Pancreas (tissue), 10 donors: ENCODE data around the gene RGL1. TPM values are rescaled to one million over a fixed set of nuclear protein-coding genes. Genes with fewer than 3 reads are reported as not detected.

Source experiments
- ATAC-seq, 4 donors: fragments of 200-7000 bp; cut with Tn5 transposase; one replicate each; pipeline versions ENCODE4 v1.8.0 to v1.9.1; 2020; ENCODE audit warnings: mild to moderate bottlenecking in 4 of 4, moderate library complexity in 4 of 4
- DNase-seq, 6 donors: peaks; one replicate each; pipeline ENCODE4 v3.0.0-alpha.2; 2020
- FAIRE-seq: peaks from 2 replicates; lab custom pipeline; 2012; peaks lifted over from hg19 to GRCh38; lab: Jason Lieb, UNC
- H3K27ac ChIP-seq, 4 donors: fragments of 200-600 bp; sonication (generic); 1 replicate in 3 of 4; 2 replicates in 1 of 4; pipeline versions ENCODE4 v1.5.0 to v1.8.0; 2020
- H3K27me3 ChIP-seq, 4 donors: fragments of 200-600 bp; one replicate each; pipeline ENCODE4 v1.8.0; 2021
- H3K36me3 ChIP-seq, 3 donors: fragments of 200-600 bp; sonication (generic) in 1 of 3; one replicate each; pipeline versions ENCODE4 v1.5.0 to v1.8.0; 2020 to 2021
- H3K4me1 ChIP-seq, 3 donors: fragments of 200-600 bp; one replicate each; pipeline ENCODE4 v1.8.0; 2021
- H3K4me3 ChIP-seq, 4 donors: fragments of 200-600 bp; sonication (generic) in 2 of 4; one replicate each; pipeline versions ENCODE4 v1.5.0 to v1.8.0; 2020 to 2021
- H3K9me3 ChIP-seq, 4 donors: fragments of 200-600 bp; one replicate each; pipeline ENCODE4 v1.8.0; 2021
- WGBS, 2 donors: extraction: QIAGEN DNeasy Blood & Tissue Kit; methylation state at CpG; one replicate each; pipeline ENCODE4 v1.1.7; 2013; 5-methylcytosine and 5-hydroxymethylcytosine counted together
- intact Hi-C, 3 donors: fragments of 100-400 bp; cut with DNase I; formaldehyde crosslinking; loops; one replicate each; pipeline versions ENCODE4 v1.11.1 to v1.14.2; 2022
- polyA plus RNA-seq, 2 donors: library from polyadenylated mRNA; stranded (reverse); fragments of 200-250 nt; gene quantifications; one replicate each; pipeline ENCODE4 v1.2.3, GENCODE V29; 2013
- total RNA-seq, 6 donors: library from RNA; stranded (reverse); fragmentation: NEBNext Ultra II Directional in 4 of 6; extraction: Animal tissue kit (Norgen Biotek cat#: 25700) in 4 of 6; gene quantifications; one replicate each; pipeline versions ENCODE4 v1.2.1 to v1.2.4, GENCODE V29; 2021 to 2023
- TF ChIP-seq, protein P1 (sequence below), 4 donors: fragments of 200-600 bp; sonication (generic) in 3 of 4; IDR thresholded peaks; one replicate each; pipeline versions ENCODE4 v1.5.0 to v1.8.0; 2021; ENCODE audit warnings: antibody characterized with exemption in 4 of 4
- donor health status: healthy with polysubstance abuse.
- donor health status: DM: no; HTN: no; CAD: no; lungs with moderate emphysema.
- donor health status: DM: no; HTN: no; CAD: no.
- donor health status: control.
- donor health status: control.
- donor health status: Bipolar disorder and iron deficiency.
- donor health status: DM: yes; HTN: yes; CAD: no.
- donor health status: DM: no; HTN: no; CAD: no.
- donor health status: DM: no; HTN: no; CAD: no.
- donor health status: DM: yes; HTN: yes; CAD: no.

The RGL1 gene
- total and polyA plus RNA-seq, 8 donors = 2.8 to 9.1 (median 5.0) TPM

- no peaks in the 10 kb centered on the region for H3K9me3 ChIP-seq
- no peaks in the 10 kb centered on the region for H3K27me3 ChIP-seq
- TF ChIP-seq, protein P1, sequence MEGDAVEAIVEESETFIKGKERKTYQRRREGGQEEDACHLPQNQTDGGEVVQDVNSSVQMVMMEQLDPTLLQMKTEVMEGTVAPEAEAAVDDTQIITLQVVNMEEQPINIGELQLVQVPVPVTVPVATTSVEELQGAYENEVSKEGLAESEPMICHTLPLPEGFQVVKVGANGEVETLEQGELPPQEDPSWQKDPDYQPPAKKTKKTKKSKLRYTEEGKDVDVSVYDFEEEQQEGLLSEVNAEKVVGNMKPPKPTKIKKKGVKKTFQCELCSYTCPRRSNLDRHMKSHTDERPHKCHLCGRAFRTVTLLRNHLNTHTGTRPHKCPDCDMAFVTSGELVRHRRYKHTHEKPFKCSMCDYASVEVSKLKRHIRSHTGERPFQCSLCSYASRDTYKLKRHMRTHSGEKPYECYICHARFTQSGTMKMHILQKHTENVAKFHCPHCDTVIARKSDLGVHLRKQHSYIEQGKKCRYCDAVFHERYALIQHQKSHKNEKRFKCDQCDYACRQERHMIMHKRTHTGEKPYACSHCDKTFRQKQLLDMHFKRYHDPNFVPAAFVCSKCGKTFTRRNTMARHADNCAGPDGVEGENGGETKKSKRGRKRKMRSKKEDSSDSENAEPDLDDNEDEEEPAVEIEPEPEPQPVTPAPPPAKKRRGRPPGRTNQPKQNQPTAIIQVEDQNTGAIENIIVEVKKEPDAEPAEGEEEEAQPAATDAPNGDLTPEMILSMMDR (IDR thresholded peaks at IDR 0.05) = no peak
- 88 to 91% methylated on average over 3 of the region's 3 CpGs for WGBS, 2 donors
- ATAC-seq (no peak), DNase-seq (no peak), FAIRE-seq (no peak)
- intact Hi-C loops = no loop called here
- no peaks in the 10 kb centered on the region for H3K4me1 ChIP-seq
- H3K4me3 ChIP-seq = no peak overlapping the region
- no peak overlapping the region for H3K27ac ChIP-seq
- H3K36me3 ChIP-seq = no peaks in the 10 kb centered on the region
These were observed 161.6 kb downstream of the RGL1 start for GRCh38 chr1:183966487-183966886.

- Histone ChIP-seq H3K4me3 (no peak overlapping the region), H3K36me3 (no peaks in the 10 kb centered on the region), H3K27me3 (no peaks in the 10 kb centered on the region), H3K4me1 (no peaks in the 10 kb centered on the region), H3K27ac (no peak overlapping the region), H3K9me3 (no peaks in the 10 kb centered on the region)
- ATAC-seq (no peak), FAIRE-seq (no peak), DNase-seq (no peak)
- TF ChIP-seq, protein P1 (IDR thresholded peaks at IDR 0.05) = no peak
- intact Hi-C loops = no loop called here
- WGBS, 2 donors = 89 to 90% methylated on average over 2 of the region's 2 CpGs
These were observed 163.0 kb downstream of the RGL1 start for GRCh38 chr1:183967914-183968313.

GRCh38 chr1:183968386-183968785, 163.5 kb downstream of the RGL1 start:
- WGBS, 2 donors = 82 to 86% methylated on average over 5 of the region's 5 CpGs

DNA sequence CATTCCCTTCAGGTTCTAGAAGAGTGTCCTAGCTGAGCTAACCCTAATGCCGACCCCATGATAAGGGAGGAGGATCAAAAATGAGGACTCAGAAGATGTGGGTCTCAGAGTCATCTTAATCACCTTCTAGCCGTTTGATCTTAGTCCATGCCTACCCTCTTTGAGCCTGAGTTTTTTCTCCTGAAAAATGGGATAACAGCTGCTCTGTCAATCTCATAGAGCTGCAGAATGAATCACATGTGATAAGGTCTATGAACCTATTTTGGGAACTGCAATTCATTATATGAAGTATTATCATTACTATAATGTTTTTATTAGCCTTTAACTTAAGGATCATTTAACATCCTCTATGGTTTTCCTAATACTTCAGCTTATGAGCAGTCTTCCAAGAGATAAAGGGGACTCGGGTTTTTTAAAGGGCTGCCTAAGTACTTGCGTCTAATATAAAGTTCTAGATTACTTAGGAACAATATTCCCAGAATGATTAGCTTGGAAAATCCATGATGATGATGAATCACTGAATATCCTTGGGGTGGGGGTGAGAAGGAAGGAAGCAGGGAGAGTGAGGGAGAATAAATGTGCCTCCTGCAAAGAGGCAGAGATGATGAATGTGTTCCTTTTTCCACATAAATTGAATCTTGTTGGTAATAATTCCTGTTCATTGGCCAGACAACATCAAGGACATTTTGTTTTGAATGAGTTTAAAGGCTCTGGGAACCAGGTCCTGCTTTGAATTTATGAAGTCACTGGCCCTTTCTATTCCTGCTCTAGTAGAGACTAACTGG, 165.8 kb downstream of the RGL1 start:
- H3K4me3 ChIP-seq = no peak overlapping the region
- ATAC-seq (peak in 2 of 4 donors; percentile 22 to 57), DNase-seq (no peak), FAIRE-seq (no peak)
- H3K36me3 ChIP-seq = no peaks in the 10 kb centered on the region
- TF ChIP-seq, protein P1 (IDR thresholded peaks at IDR 0.05) = no peak
- no peak overlapping the region for H3K27ac ChIP-seq
- 53 to 73% methylated on average over 4 of the region's 4 CpGs for WGBS, 2 donors
- H3K4me1 ChIP-seq = no peaks in the 10 kb centered on the region
- H3K27me3 ChIP-seq = no peaks in the 10 kb centered on the region
- intact Hi-C loops = no loop called here
- H3K9me3 ChIP-seq = no peaks in the 10 kb centered on the region

More at GRCh38 chr1:183968386-183968785, 163.5 kb downstream of the RGL1 start:
- DNase-seq (no peak), FAIRE-seq (no peak), ATAC-seq (no peak)
- H3K27me3 ChIP-seq = no peaks in the 10 kb centered on the region
- intact Hi-C loops = no loop called here
- no peaks in the 10 kb centered on the region for H3K36me3 ChIP-seq
- H3K9me3 ChIP-seq = no peaks in the 10 kb centered on the region
- H3K27ac ChIP-seq = no peak overlapping the region
- H3K4me3 ChIP-seq = no peak overlapping the region
- no peaks in the 10 kb centered on the region for H3K4me1 ChIP-seq
- TF ChIP-seq, protein P1 (IDR thresholded peaks at IDR 0.05) = no peak

- no peak for FAIRE-seq
- H3K27me3 ChIP-seq = no peaks in the 10 kb centered on the region
- H3K36me3 ChIP-seq = no peaks in the 10 kb centered on the region
- H3K27ac ChIP-seq = no peak overlapping the region
- no peaks in the 10 kb centered on the region for H3K9me3 ChIP-seq
- TF ChIP-seq, protein P1 (IDR thresholded peaks at IDR 0.05) = no peak
- DNase-seq = no peak
- 89 to 91% methylated on average over 3 of the region's 3 CpGs for WGBS, 2 donors
- intact Hi-C loops = no loop called here
- no peak for ATAC-seq
- no peaks in the 10 kb centered on the region for H3K4me1 ChIP-seq
- H3K4me3 ChIP-seq = no peak overlapping the region
These were observed 170.7 kb downstream of the RGL1 start for GRCh38 chr1:183975651-183976050.
